H1 (cell line): ENCODE measurements around the gene RNGTT. TPM values are rescaled to one million over a fixed set of nuclear protein-coding genes. Genes with fewer than 3 reads are reported as not detected.

Experiments used
- CBX5 ChIP-seq: fragments of 300-800, 300-1000 bp; sonication (generic); IDR thresholded peaks from 2 replicates; pipeline ENCODE4 v1.7.1; 2016; ENCODE audit warnings: antibody characterized with exemption, low read length, low read depth
- CHD2 ChIP-seq: IDR thresholded peaks from 2 replicates; pipeline ENCODE4 v1.6.1; 2012; ENCODE audit warnings: low read length, improper control_type of control experiment
- CREB1 ChIP-seq: IDR thresholded peaks from 2 replicates; pipeline ENCODE4 v1.6.1; 2012; ENCODE audit warnings: inconsistent platforms
- JUN ChIP-seq: IDR thresholded peaks from 2 replicates; pipeline ENCODE4 v1.6.1; 2011; ENCODE audit warnings: low read depth, mild to moderate bottlenecking, improper control_type of control experiment, low read length
- RAD21 ChIP-seq, 2 experiments: IDR thresholded peaks in 1 of 2; conservative IDR thresholded peaks in 1 of 2; 2 replicates each; pipeline ENCODE4 v1.6.1; 2011; ENCODE audit warnings: low read depth in 2 of 2, low read length in 2 of 2, improper control_type of control experiment in 1 of 2, inconsistent platforms in 1 of 2, mild to moderate bottlenecking in 1 of 2, moderate library complexity in 1 of 2
- SIRT6 ChIP-seq: IDR thresholded peaks from one replicate; pipeline ENCODE4 v1.7.1; 2012; ENCODE audit warnings: low read length, inconsistent platforms
- SIX5 ChIP-seq: IDR thresholded peaks from 2 replicates; pipeline ENCODE4 v1.6.1; 2011; ENCODE audit warnings: mild to moderate bottlenecking, low read depth, low read length
- SP2 ChIP-seq: IDR thresholded peaks from 2 replicates; pipeline ENCODE4 v1.6.1; 2012; ENCODE audit warnings: mild to moderate bottlenecking, low read length, inconsistent platforms
- TEAD4 ChIP-seq: IDR thresholded peaks from 2 replicates; pipeline ENCODE4 v1.6.1; 2012; ENCODE audit warnings: low read depth, low read length, inconsistent platforms, mixed read lengths
- USF2 ChIP-seq: IDR thresholded peaks from 2 replicates; pipeline ENCODE4 v1.6.1; 2011; ENCODE audit warnings: low read length, improper control_type of control experiment
- polyA plus RNA-seq, 7 experiments: library from polyadenylated mRNA; depleted of rRNA in 3 of 7; stranded (reverse) in 5 of 7; unstranded in 2 of 7; fragments of >200 nt in 5 of 7; fragments of 200-250 nt in 2 of 7; gene quantifications; 1 replicate in 5 of 7; 2 replicates in 1 of 7; 4 replicates in 1 of 7; pipeline versions ENCODE4 v1.2.1 to v1.2.3, GENCODE V29; 2011 to 2013; ENCODE audit warnings: missing spikeins in 2 of 7, mixed read lengths in 2 of 7
- total RNA-seq: library from RNA; stranded (reverse); fragmentation: NEBNext Ultra II Directional; extraction: Animal tissue kit (Norgen Biotek cat#: 25700); gene quantifications from 2 replicates; pipeline ENCODE4 v1.2.1, GENCODE V29; 2021

RNGTT gene
- total and polyA plus RNA-seq, 2 of the 8 experiments (the other 6 are each of a cell fraction or from before 2014, with no cell fraction given) = 3.6 to 21.2 TPM

DNA sequence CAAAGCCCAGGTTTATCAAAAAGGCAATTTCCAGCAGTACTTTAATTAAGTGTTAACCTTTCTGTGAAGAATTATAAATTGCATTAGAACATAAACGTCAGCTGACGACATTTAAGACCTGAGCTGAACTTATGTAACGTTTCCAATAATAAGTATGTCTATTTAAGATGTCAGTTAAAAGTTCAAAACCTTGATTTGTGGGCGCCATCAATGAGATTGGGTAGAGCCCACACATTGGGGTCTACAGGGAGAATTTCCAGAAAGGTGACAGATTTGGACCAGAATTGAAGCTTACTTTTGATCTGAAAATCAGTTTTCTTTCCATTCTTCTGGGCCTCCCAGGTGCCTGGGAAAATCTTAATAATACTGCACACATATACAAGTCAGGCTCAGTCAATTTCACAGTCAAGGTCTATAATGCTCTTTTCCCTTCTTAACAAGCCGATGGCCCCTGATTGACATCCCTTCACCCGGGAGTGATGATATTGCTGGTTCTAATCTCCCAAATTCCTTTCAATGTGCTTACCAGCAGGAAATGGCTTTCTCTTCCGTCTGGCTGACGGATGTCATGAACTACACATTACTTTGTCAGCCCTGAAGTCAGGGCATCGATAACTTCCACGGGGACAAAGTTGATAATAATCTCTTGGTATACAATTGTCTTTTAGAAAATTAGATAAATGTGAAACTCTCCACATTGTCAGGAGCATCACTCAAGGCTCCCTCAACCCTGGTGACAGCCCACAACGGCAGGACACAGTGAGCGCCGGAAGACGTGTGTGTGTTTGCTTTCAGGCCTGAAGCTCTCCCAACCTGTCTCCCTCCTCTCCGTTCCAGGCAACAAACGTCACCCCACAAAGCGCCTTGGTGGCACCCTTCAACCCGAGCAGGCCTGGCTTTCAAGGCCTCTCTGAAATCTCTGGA, 400.8 kb downstream of the RNGTT start (continued):
- TF ChIP-seq JUN = no peak
- TF ChIP-seq TEAD4 = no peak
- no peak for TF ChIP-seq SIX5
- TF ChIP-seq SP2 = no peak
- no peak for TF ChIP-seq USF2
- TF ChIP-seq CHD2 = no peak
- TF ChIP-seq SIRT6 = no peak
- TF ChIP-seq CBX5 = no peak
- no peak for TF ChIP-seq CREB1
- no peak for TF ChIP-seq RAD21 (IDR thresholded peaks at IDR 0.05 in 1 of 2, conservative IDR thresholded peaks at IDR 0.05 in 1 of 2; ENCODE audit: low read depth in 2 of 2, low read length in 2 of 2)
